Endodermal cell (in vitro differentiated cells): ENCODE measurements around the gene COX8C. TPM values are rescaled to one million over a fixed set of nuclear protein-coding genes. Genes with fewer than 3 reads are reported as not detected.
"Not testable (repeated sequence)": the region's sequence is repeated elsewhere in the genome, so short reads cannot be mapped to it uniquely, and the experiment has no call there.

Experiments
- DNase-seq: peaks from one replicate; pipeline ENCODE4 v3.0.0-alpha.2; 2017
- H3K27ac ChIP-seq: 2 replicates; pipeline ENCODE4 v1.5.1; 2013; ENCODE audit warnings: mild to moderate bottlenecking, low read depth, low read length, moderate library complexity
- H3K27me3 ChIP-seq: 2 replicates; pipeline ENCODE4 v1.6.1; 2013; ENCODE audit warnings: mild to moderate bottlenecking, low read length, moderate library complexity; ENCODE audit not compliant: insufficient read depth, control insufficient read depth, poor library complexity, severe bottlenecking
- H3K36me3 ChIP-seq: 2 replicates; pipeline ENCODE4 v1.7.0; 2013; ENCODE audit warnings: mild to moderate bottlenecking, low read length, moderate library complexity; ENCODE audit not compliant: control insufficient read depth, insufficient read depth
- H3K4me1 ChIP-seq: one replicate; pipeline ENCODE4 v1.7.0; 2013; ENCODE audit warnings: low read length; ENCODE audit not compliant: control insufficient read depth, insufficient read depth
- H3K4me3 ChIP-seq: 2 replicates; pipeline ENCODE4 v1.5.1; 2013; ENCODE audit warnings: mild to moderate bottlenecking, low read length, moderate library complexity
- H3K9ac ChIP-seq: 2 replicates; pipeline ENCODE4 v1.6.1; 2013; ENCODE audit warnings: mild to moderate bottlenecking, low read length, moderate library complexity; ENCODE audit not compliant: poor library complexity, severe bottlenecking; ENCODE audit errors: extremely low read depth
- H3K9me3 ChIP-seq: 2 replicates; pipeline ENCODE4 v1.6.1; 2013; ENCODE audit warnings: mild to moderate bottlenecking, low read length, moderate library complexity; ENCODE audit not compliant: control insufficient read depth
- H3K27ac Mint-ChIP-seq: 2 replicates; pipeline ENCODE4 v1.8.0; 2020; ENCODE audit warnings: mixed read lengths
- H3K27me3 Mint-ChIP-seq: 2 replicates; pipeline ENCODE4 v1.8.0; 2021; ENCODE audit warnings: mild to moderate bottlenecking, mixed read lengths; ENCODE audit not compliant: insufficient read depth
- H3K36me3 Mint-ChIP-seq: 2 replicates; pipeline ENCODE4 v1.8.0; 2020; ENCODE audit warnings: low read depth, mixed read lengths
- H3K4me1 Mint-ChIP-seq: 2 replicates; pipeline ENCODE4 v1.8.0; 2020; ENCODE audit warnings: mixed read lengths
- H3K4me3 Mint-ChIP-seq: 2 replicates; pipeline ENCODE4 v1.8.0; 2020; ENCODE audit warnings: mild to moderate bottlenecking, moderate library complexity, mixed read lengths
- H3K9me3 Mint-ChIP-seq: 2 replicates; pipeline ENCODE4 v1.8.0; 2020; ENCODE audit warnings: mild to moderate bottlenecking, mixed read lengths
- CTCF ChIP-seq: fragments of 200-600 bp; sonication (generic); conservative IDR thresholded peaks from 2 replicates; pipeline ENCODE4 v1.5.0; 2021; ENCODE audit warnings: antibody characterized with exemption, mild to moderate bottlenecking
- WGBS, 2 experiments: methylation state at CpG; one replicate each; pipeline versions ENCODE4 v1.1.5 to v1.1.7; 2013; ENCODE audit warnings: missing lambda C conversion rate in 2 of 2, mixed read lengths in 1 of 2; ENCODE audit not compliant: insufficient coverage in 1 of 2, insufficient read length in 1 of 2; 5-methylcytosine and 5-hydroxymethylcytosine counted together
- total RNA-seq, 2 donors: library from RNA; stranded (reverse); fragmentation: NEBNext Ultra II Directional in 1 of 2; extraction: Animal tissue kit (Norgen Biotek cat#: 25700) in 1 of 2; gene quantifications; 2 replicates in 1 of 2; 3 replicates in 1 of 2; pipeline ENCODE4 v1.2.1, GENCODE V29; 2021

The COX8C gene
- total RNA-seq, 2 donors from 2014 or later: not detected

GRCh38 chr14:93381644-93382043 lies 34.7 kb downstream of the COX8C start:
- Histone ChIP-seq H3K9me3 (no peaks in the 10 kb centered on the region), H3K9ac (no peak overlapping the region), H3K27ac (no peak overlapping the region), H3K27me3 (no peaks in the 10 kb centered on the region), H3K36me3 (no peaks in the 10 kb centered on the region), H3K4me1 (peaks cover 7% of the 10 kb centered on the region), H3K4me3 (no peak overlapping the region)
- H3K36me3 Mint-ChIP-seq: no peaks in the 10 kb centered on the region
- H3K4me1 Mint-ChIP-seq: peaks cover 20% of the 10 kb centered on the region
- no peak for TF ChIP-seq CTCF
- no peak overlapping the region for H3K4me3 Mint-ChIP-seq
- peaks cover 4% of the 10 kb centered on the region for H3K27me3 Mint-ChIP-seq
- H3K27ac Mint-ChIP-seq: no peak overlapping the region
- no peak for DNase-seq
- H3K9me3 Mint-ChIP-seq: peaks cover 6% of the 10 kb centered on the region
- WGBS, 2 experiments: 86 to 100% methylated on average over 1 of the region's 1 CpG

- DNase-seq, H3K4me1 Mint-ChIP-seq, H3K4me3 ChIP-seq, H3K27me3 ChIP-seq, H3K4me3 Mint-ChIP-seq, H3K27ac Mint-ChIP-seq, H3K9me3 Mint-ChIP-seq, H3K36me3 ChIP-seq, H3K9ac ChIP-seq, H3K36me3 Mint-ChIP-seq, H3K27ac ChIP-seq, H3K27me3 Mint-ChIP-seq, H3K9me3 ChIP-seq, H3K4me1 ChIP-seq: not testable (repeated sequence)
- 86 to 100% methylated on average over 1 of the region's 1 CpG for WGBS, 2 experiments
Measured at GRCh38 chr14:93384256-93384655, 37.3 kb downstream of the COX8C start.

- Mint-ChIP-seq H3K9me3 (peaks cover 9% of the 10 kb centered on the region), H3K36me3 (no peaks in the 10 kb centered on the region), H3K27me3 (no peaks in the 10 kb centered on the region), H3K27ac (no peak overlapping the region), H3K4me1 (no peaks in the 10 kb centered on the region), H3K4me3 (no peak overlapping the region)
- peak overlapping the region; percentile 0 for H3K4me3 ChIP-seq
- H3K27ac ChIP-seq: no peak overlapping the region
- DNase-seq: no peak
- TF ChIP-seq CTCF: no peak
- H3K9ac ChIP-seq: no peak overlapping the region
- H3K27me3 ChIP-seq: no peaks in the 10 kb centered on the region
- H3K36me3 ChIP-seq: no peaks in the 10 kb centered on the region
- H3K9me3 ChIP-seq: peaks cover 18% of the 10 kb centered on the region
- no peaks in the 10 kb centered on the region for H3K4me1 ChIP-seq
Measured at GRCh38 chr14:93395231-93395630, 48.2 kb downstream of the COX8C start.

GRCh38 chr14:93396456-93396855 lies 49.5 kb downstream of the COX8C start:
- WGBS, 2 experiments: no CpG with 5 or more reads among the region's 1 CpG
- no peak overlapping the region for H3K9ac ChIP-seq
- peaks cover 18% of the 10 kb centered on the region for H3K9me3 ChIP-seq
- H3K4me1 Mint-ChIP-seq: no peaks in the 10 kb centered on the region
- no peaks in the 10 kb centered on the region for H3K36me3 ChIP-seq
- no peak overlapping the region for H3K27ac ChIP-seq
- no peak overlapping the region for H3K4me3 Mint-ChIP-seq
- H3K9me3 Mint-ChIP-seq: peaks cover 9% of the 10 kb centered on the region
- H3K27ac Mint-ChIP-seq: no peak overlapping the region
- H3K27me3 ChIP-seq: no peaks in the 10 kb centered on the region
- no peaks in the 10 kb centered on the region for H3K36me3 Mint-ChIP-seq
- H3K27me3 Mint-ChIP-seq: no peaks in the 10 kb centered on the region
- no peaks in the 10 kb centered on the region for H3K4me1 ChIP-seq
- no peak overlapping the region for H3K4me3 ChIP-seq
- DNase-seq: no peak
- TF ChIP-seq CTCF: no peak
